HepG2 (cell line): ENCODE data around the gene CARD19. TPM values are rescaled to one million over a fixed set of nuclear protein-coding genes. Genes with fewer than 3 reads are reported as not detected.

Experiments used
- AFF4 ChIP-seq: sonication (generic); formaldehyde crosslinking; IDR thresholded peaks from 2 replicates; pipeline ENCODE4 v1.4.0; 2020; ENCODE audit warnings: missing genetic modification reagents
- ARID3A ChIP-seq: IDR thresholded peaks from 2 replicates; pipeline ENCODE4 v1.6.1; 2012; ENCODE audit warnings: low read depth, low read length, improper control_type of control experiment
- HNF4G ChIP-seq, 2 experiments: sonication (generic) in 1 of 2; formaldehyde crosslinking in 1 of 2; IDR thresholded peaks; 2 replicates each; pipeline versions ENCODE4 v1.4.0 to v1.6.1; 2011 to 2020; ENCODE audit warnings: borderline replicate concordance in 2 of 2, low read depth in 2 of 2, mild to moderate bottlenecking in 2 of 2, low read length in 1 of 2, missing genetic modification reagents in 1 of 2, moderate library complexity in 1 of 2
- MYNN ChIP-seq: sonication (generic); formaldehyde crosslinking; IDR thresholded peaks from 2 replicates; pipeline ENCODE4 v1.4.0; 2020; ENCODE audit warnings: mild to moderate bottlenecking, low read depth, missing genetic modification reagents
- PLSCR1 ChIP-seq: sonication (generic); formaldehyde crosslinking; IDR thresholded peaks from 2 replicates; pipeline ENCODE4 v1.5.0; 2020; ENCODE audit warnings: missing genetic modification reagents, mild to moderate bottlenecking, borderline replicate concordance
- RFXANK ChIP-seq: IDR thresholded peaks from 2 replicates; pipeline ENCODE4 v1.6.1; 2016
- ZGPAT ChIP-seq: IDR thresholded peaks from 2 replicates; pipeline ENCODE4 v1.6.1; 2016; ENCODE audit warnings: mild to moderate bottlenecking
- ZNF318 ChIP-seq: sonication (generic); formaldehyde crosslinking; IDR thresholded peaks from 2 replicates; pipeline ENCODE4 v1.4.0; 2020; ENCODE audit warnings: mild to moderate bottlenecking, missing genetic modification reagents
- polyA plus RNA-seq, 8 experiments: library from polyadenylated mRNA; depleted of rRNA in 3 of 8; stranded (reverse) in 7 of 8; unstranded in 1 of 8; fragments of >200 nt; fragmentation: Illumina TruSeq in 4 of 8; extraction: Trizol in 4 of 8; gene quantifications; 2 replicates each; pipeline versions ENCODE4 v1.2.1 to v1.2.3, GENCODE V29; 2011 to 2016; ENCODE audit warnings: low read depth in 4 of 8, missing spikeins in 1 of 8, mixed read lengths in 1 of 8; ENCODE audit not compliant: insufficient read depth in 1 of 8
- total RNA-seq, 5 experiments: library from RNA; depleted of rRNA; stranded (reverse); fragments of >200 nt; fragmentation: Illumina TruSeq; extraction: Trizol; gene quantifications; 2 replicates each; pipeline ENCODE4 v1.2.3, GENCODE V29; 2016; ENCODE audit warnings: low read depth in 1 of 5

CARD19 gene
- total and polyA plus RNA-seq, 2 of the 13 experiments (the other 11 are each of a cell fraction or from before 2014, with no cell fraction given): 18.4 to 47.2 TPM

- TF ChIP-seq ARID3A (peak; percentile 47; the same call in 1 of the 2 replicates), AFF4 (CRISPR knock-in tag) (no peak), ZGPAT (CRISPR knock-in tag) (peak; percentile 54; the same call in 1 of the 2 replicates), MYNN (no peak), PLSCR1 (CRISPR knock-in tag) (no peak), ZNF318 (no peak), HNF4G (IDR thresholded peaks at IDR 0.05; ENCODE audit: borderline replicate concordance, low read depth, low read length) (peak; percentile 67), HNF4G (CRISPR knock-in tag; IDR thresholded peaks at IDR 0.05; ENCODE audit: borderline replicate concordance, low read depth) (peak; percentile 53; the same call in 1 of the 2 replicates), RFXANK (CRISPR knock-in tag) (no peak)
These were observed 33.9 kb upstream of the CARD19 start (continued) for GRCh38 chr9:93061791-93062763.
